ENCODE data around the gene LGALS8. TPM values are rescaled to one million over a fixed set of nuclear protein-coding genes. Genes with fewer than 3 reads are reported as not detected.

Gene LGALS8
- total and polyA plus RNA-seq, 2 of the 4 experiments (the other 2 are of a cell fraction), result 41.3 to 57.7 TPM

DNA sequence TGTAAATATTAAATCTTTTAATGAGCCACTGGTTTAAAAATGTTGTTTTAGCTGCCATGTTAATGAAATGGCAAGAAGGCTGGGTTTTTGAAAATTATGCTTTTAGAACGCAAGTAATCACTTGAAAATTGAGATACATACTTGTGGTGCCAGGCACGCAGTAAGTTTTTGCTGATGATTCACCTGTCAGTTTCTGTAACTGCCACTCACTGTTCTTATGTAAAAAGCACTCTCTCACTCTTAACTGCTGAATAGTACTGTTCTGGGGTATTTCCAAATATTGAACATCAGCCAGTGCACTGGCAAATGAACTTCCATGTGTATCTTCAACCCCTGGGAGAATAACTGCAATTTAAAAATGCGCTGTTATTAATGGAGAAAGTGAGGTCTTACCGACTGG, 17.9 kb downstream of the LGALS8 start:
- intact Hi-C loops (cut with micrococcal nuclease), result no loop called here
- POLR2A ChIA-PET (ENCODE audit: unreplicated experiment), result no interaction called here

More for the DNA sequence above, 17.9 kb downstream of the LGALS8 start:
- TF ChIP-seq RFX5 (IDR thresholded peaks at IDR 0.05; ENCODE audit: low read depth, low read length), result no peak
- TF ChIP-seq NFE2L2 (IDR thresholded peaks at IDR 0.05; ENCODE audit: low read depth, low read length), result no peak
- TF ChIP-seq, protein P1, sequence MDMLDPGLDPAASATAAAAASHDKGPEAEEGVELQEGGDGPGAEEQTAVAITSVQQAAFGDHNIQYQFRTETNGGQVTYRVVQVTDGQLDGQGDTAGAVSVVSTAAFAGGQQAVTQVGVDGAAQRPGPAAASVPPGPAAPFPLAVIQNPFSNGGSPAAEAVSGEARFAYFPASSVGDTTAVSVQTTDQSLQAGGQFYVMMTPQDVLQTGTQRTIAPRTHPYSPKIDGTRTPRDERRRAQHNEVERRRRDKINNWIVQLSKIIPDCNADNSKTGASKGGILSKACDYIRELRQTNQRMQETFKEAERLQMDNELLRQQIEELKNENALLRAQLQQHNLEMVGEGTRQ (IDR thresholded peaks at IDR 0.05; ENCODE audit: low read depth, low read length), result no peak
- no peak for TF ChIP-seq CEBPB (IDR thresholded peaks at IDR 0.05; ENCODE audit: low read depth, low read length)
- TF ChIP-seq CHD1 (IDR thresholded peaks at IDR 0.05; ENCODE audit: low read depth, low read length), result no peak
- no peak for TF ChIP-seq MAFK (IDR thresholded peaks at IDR 0.05; ENCODE audit: low read depth, low read length)
- Histone ChIP-seq H3K79me1 (ENCODE audit: low read depth in 1 of 2, low read length in 2 of 2) (peaks cover 4 to 5% of the 10 kb centered on the region in 2 experiments; a peak in 3 of 4 replicates), H2BK15ac (ENCODE audit: low read depth, low read length) (no peak overlapping the region), H4K91ac (ENCODE audit: insufficient read depth, low read depth, low read length) (no peak overlapping the region), H3K4me1 (ENCODE audit: control insufficient read depth, insufficient read depth, low read length) (no peaks in the 10 kb centered on the region), H4K5ac (ENCODE audit: low read depth, low read length) (no peak overlapping the region), H2BK5ac (ENCODE audit: low read depth, low read length, poor library complexity, severe bottlenecking) (no peak overlapping the region), H3K9ac (ENCODE audit: low read depth, low read length) (no peak overlapping the region), H4K8ac (ENCODE audit: low read depth in 2 of 2, low read length in 2 of 2) (no peak overlapping the region), H2AFZ (replicated peaks; ENCODE audit: low read length, poor library complexity) (no peak overlapping the region), H3K27me3 (ENCODE audit: control insufficient read depth, insufficient read depth, low read length) (no peaks in the 10 kb centered on the region), H3K18ac (ENCODE audit: low read depth, low read length) (no peak overlapping the region), H2AK5ac (ENCODE audit: low read depth, low read length) (no peak overlapping the region), H3K9me3 (ENCODE audit: control insufficient read depth, insufficient read depth, low read length) (no peaks in the 10 kb centered on the region), H3K4ac (ENCODE audit: low read depth, low read length) (no peak overlapping the region), H3K23ac (ENCODE audit: low read depth, low read length) (no peak overlapping the region), H3K27ac (ENCODE audit: insufficient read depth, low read length) (no peak overlapping the region), H3K36me3 (ENCODE audit: control insufficient read depth, insufficient read depth, low read length) (peaks cover 50% of the 10 kb centered on the region), H3K4me3 (ENCODE audit: insufficient read depth, low read depth, low read length) (no peak overlapping the region), H3K56ac (ENCODE audit: extremely low read depth, insufficient read depth, low read length) (no peak overlapping the region), H2BK120ac (ENCODE audit: low read depth, low read length) (no peak overlapping the region), H4K20me1 (ENCODE audit: insufficient read depth, low read length) (no peaks in the 10 kb centered on the region), H2AK9ac (replicated peaks; ENCODE audit: low read depth, low read length, poor library complexity) (no peak overlapping the region), H2BK20ac (ENCODE audit: low read depth, low read length) (no peak overlapping the region), H3K14ac (replicated peaks; ENCODE audit: low read depth, low read length) (no peak overlapping the region), H3K4me2 (ENCODE audit: low read depth, low read length) (no peak overlapping the region), H3K9me1 (ENCODE audit: insufficient read depth, low read length) (no peaks in the 10 kb centered on the region; the same call in 1 of the 2 replicates)
- WGBS, 2 experiments (ENCODE audit: extremely low coverage in 2 of 2, insufficient read length in 1 of 2), result no CpG with 5 or more reads among the region's 4 CpGs
- CTCF ChIA-PET, result no interaction called here
- no peak for DNase-seq
- BruUV-seq (replicated peaks), result no TSS peak
- in situ Hi-C loops (cut with MboI; ENCODE audit: low sequenced_read_pairs) (no loop called here), dilution Hi-C loops (cut with HindIII; ENCODE audit: low sequenced_read_pairs, unreplicated experiment) (no loop called here)
- no peak for ATAC-seq (ENCODE audit: low read depth)

Measured in IMR-90 (cell line).